ENCODE data around the gene SLC38A3.
"Not testable (repeated sequence)": the region's sequence is repeated elsewhere in the genome, so short reads cannot be mapped to it uniquely, and the experiment has no call there.

The SLC38A3 gene

GRCh38 chr3:50231581-50231980 is 26.5 kb downstream of the SLC38A3 start:
- DNase-seq (ENCODE audit: low read depth), result no peak

- DNase-seq (ENCODE audit: low read depth), result no peak
Measured at GRCh38 chr3:50232303-50232702, 27.2 kb downstream of the SLC38A3 start.

GRCh38 chr3:50233176-50233575 is 28.1 kb downstream of the SLC38A3 start:
- no peak for DNase-seq (ENCODE audit: low read depth)

- DNase-seq (ENCODE audit: low read depth), result peak; percentile 99
Measured at GRCh38 chr3:50235716-50236483, 30.8 kb downstream of the SLC38A3 start, which contains the start of gene GNAI2. Gene GNAI2, plus strand, starts transcription at chr3:50236204. Its CDS starts 132 bp downstream, at chr3:50236336.

GRCh38 chr3:50236484-50237132 is 31.5 kb downstream of the SLC38A3 start:
- no peak for DNase-seq (ENCODE audit: low read depth)

DNA sequence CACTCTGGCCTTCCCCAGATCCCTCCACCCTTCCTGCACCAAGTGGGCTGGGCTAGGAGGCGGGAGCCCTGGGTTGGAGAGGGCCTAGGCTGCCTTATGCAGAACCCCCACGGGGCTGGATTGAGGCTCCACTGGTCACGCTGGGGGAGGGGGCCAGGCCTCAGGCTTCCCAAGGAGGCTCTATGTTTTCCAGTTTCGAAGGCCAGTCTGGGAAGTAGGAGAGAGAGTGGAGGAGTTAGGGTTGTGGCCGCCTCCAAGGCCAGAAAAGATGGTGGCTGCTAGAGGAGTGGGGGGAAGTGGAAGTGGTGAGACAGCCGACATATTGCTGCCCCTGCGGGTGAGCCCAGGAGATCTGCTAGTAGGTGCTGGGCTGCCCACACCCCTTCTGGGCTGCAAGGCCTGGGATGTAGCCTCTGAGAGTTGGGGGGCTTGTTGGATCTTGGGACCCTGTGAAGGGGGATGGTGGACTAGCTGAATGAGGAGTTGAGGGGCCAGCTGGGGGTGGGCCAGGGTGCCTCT is 32.1 kb downstream of the SLC38A3 start:
- DNase-seq (ENCODE audit: low read depth), result no peak

DNA sequence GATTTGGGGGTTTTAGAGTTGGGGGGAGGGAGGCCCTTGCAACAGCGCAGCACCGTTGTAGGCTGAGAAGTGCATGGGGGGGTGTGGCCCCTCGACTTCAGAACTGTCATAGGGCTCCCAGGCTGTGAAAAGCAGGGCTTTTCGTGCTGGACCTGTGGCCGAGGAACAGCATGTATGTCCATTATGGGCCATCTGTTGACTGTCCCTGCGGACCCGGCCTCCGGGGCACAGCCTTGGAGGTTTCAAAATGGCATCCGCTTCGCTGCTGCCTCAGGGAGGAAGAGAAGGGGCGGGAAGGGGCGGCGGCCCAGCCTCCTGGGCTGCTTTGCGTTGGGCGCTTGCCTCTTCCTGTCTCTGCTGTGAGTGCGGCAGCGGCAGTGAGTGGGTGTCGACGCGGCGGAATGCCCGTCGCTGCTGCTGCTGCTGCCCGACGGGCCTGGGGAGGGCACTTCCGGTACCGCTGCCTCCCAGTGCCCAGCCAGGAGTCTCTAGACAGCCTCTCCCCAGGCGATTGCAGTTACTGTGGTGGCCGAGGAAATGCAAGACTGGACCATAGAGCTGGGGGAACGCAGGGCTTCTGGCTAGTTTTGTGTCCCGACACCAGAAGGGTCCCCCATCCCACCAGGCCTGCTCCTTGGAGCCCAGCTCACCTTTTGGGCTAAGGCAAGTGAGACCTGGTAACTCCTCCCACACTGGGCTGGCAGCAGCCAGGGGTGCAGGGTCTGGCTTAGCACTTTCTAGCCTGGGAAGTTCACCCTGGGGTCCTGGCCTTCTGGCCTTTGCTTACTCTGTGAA is 32.9 kb downstream of the SLC38A3 start:
- DNase-seq (ENCODE audit: low read depth), result peak; percentile 86

DNA sequence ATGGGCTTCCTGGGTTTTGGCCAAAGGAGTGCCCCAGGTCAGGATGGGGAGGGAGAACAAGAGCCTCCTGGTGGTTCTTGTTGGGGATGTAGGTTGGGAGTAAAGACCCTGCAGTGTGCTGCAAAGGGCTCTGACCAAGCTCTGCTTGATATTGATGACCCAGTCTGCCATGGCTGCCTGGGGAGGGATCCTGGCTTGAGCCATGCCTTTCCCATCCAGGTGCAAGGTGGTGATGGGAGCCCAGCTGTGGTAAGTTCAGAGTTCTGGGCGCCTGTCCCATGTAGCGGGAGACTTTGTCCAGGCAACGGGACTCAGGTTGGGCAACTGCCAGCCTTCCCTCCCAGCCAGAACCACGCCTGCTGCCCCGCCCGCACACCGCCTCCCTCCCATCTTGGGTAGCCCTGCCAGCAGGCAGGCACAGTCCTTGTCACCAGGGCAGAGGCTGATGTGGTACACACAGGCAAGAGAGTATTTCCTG is 33.5 kb downstream of the SLC38A3 start:
- DNase-seq (ENCODE audit: low read depth), result no peak

GRCh38 chr3:50239649-50240048 is 34.6 kb downstream of the SLC38A3 start:
- DNase-seq (ENCODE audit: low read depth), result no peak

- DNase-seq (ENCODE audit: low read depth), result no peak
Measured at GRCh38 chr3:50241163-50241562, 36.1 kb downstream of the SLC38A3 start.

GRCh38 chr3:50241713-50242380 is 36.8 kb downstream of the SLC38A3 start:
- no peak for DNase-seq (ENCODE audit: low read depth)

GRCh38 chr3:50242381-50242770 is 37.3 kb downstream of the SLC38A3 start:
- DNase-seq (ENCODE audit: low read depth), result no peak

DNA sequence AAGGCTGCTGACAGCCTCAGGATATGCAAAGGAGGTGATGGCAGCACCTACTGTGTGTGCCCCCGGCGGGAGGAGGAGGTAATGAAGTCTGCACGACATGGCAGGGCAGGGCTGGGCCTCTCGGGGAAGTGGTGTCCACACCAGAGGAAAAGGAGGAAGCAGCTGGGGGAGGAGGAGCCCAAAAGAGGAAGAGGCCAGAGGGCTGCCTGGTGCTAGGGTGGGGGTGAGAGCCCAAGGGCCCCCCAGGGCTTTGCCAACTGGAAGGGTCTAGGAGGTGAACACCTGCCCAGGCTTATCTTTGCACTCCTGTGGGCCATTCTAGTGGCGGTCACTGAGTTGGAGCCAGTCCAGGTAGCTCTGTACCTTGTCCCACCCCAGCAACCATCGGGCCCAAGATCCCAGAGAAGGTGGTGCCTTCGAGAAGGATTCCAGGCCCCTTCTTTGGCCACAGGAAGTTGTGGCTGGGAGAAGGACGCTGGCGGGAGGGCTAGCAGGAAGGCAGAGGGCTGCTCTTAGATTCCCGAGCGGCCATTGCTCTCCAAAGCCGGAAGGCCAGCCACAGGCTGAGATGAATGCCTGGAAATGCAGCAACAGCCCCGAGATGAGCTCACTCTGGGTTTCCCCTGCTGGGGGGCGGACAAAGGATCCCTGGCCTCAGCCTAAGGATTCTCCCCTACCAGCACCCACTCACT is 37.9 kb downstream of the SLC38A3 start:
- DNase-seq (ENCODE audit: low read depth), result peak; percentile 88

GRCh38 chr3:50243543-50243895 is 38.4 kb downstream of the SLC38A3 start:
- no peak for DNase-seq (ENCODE audit: low read depth)

DNA sequence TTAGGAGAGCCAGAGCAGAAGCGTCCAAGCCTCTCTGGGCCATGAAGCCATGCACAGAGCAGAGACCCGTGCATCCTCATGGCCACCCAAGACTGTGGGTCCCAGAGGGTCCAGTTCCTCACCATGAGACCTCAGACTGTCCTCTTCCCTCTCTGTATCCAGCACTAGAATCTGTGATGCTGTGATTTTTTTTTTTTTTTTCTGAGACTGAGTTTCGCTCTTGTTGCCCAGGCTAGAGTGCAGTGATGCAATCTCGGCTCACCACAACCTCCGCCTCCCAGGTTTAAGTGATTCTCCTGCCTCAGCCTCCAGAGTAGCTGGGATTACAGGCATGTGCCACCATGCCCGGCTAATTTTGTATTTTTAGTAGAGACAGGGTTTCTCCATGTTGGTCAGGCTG is 39.7 kb downstream of the SLC38A3 start:
- not testable (repeated sequence) for DNase-seq (ENCODE audit: low read depth)

DNA sequence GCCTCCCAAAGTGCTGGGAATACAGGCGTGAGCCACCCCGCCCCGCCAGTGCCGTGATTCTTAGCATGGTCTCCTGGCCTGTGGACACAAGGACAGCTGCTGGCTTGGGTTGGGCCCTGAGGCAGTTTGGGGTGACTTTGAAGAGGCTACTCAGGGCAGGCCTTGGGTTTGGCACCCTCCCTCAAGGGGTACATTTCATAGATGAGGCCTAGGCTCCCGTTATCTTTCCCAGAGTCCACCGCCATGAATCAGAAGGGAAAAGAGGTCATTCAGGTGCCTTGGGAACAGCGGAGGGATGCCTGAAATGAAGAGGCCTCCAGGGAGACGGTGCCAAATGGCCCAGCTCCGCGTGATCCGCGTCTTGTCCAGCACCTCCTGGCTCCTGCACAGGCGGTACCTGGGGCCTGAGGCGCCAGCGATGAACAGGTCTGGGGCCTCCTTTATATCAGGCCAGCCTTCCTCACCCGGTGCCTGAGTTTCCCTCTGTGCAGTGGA is 40.2 kb downstream of the SLC38A3 start:
- DNase-seq (ENCODE audit: low read depth), result no peak

GRCh38 chr3:50245831-50246516 is 40.9 kb downstream of the SLC38A3 start:
- DNase-seq (ENCODE audit: low read depth), result peak; percentile 83

DNA sequence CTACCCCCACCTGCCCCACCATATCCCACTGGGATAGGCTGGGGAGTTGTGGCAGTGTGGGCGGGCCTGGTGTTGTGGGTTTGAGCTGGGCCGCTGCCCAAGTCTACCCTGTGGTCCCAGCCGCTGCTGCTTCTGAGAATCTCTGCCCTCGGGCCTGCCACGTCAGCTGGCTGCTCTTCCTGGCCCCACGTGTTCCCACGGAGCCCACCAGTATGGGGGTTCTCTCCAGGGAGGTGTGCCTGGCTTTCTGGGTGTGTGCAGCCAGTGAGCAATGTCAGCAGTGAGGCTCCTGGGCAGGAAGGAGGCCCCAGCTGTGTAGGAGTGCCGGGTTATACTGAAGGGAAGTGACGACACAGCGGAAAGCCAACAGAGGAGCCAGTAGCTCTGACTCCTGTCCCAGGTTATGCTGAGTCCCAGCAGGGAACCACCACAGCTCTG is 41.5 kb downstream of the SLC38A3 start:
- DNase-seq (ENCODE audit: low read depth), result peak; percentile 95

- DNase-seq (ENCODE audit: low read depth), result no peak
Measured at GRCh38 chr3:50248387-50248786, 43.3 kb downstream of the SLC38A3 start.

- no peak for DNase-seq (ENCODE audit: low read depth)
Measured at GRCh38 chr3:50249457-50249856, 44.4 kb downstream of the SLC38A3 start.
